OCI-LY1 (cell line): ENCODE measurements around the gene HAPLN1.

Experiments
- EZH2 ChIP-seq: fragments of 200-600 bp; sonication (generic), shearing (Covaris generic); IDR thresholded peaks from 2 replicates; pipeline ENCODE4 v1.8.0; 2017; ENCODE audit warnings: borderline replicate concordance, mixed run types, mild to moderate bottlenecking, antibody characterized with exemption, low read length, moderate library complexity, mixed read lengths
- TF ChIP-seq, protein P1 (sequence below): fragments of 200-600 bp; sonication (generic), shearing (Covaris generic); IDR thresholded peaks from 2 replicates; pipeline ENCODE4 v1.5.1; 2017; ENCODE audit warnings: mild to moderate bottlenecking, antibody characterized with exemption, low read length, moderate library complexity, mixed read lengths

- TF ChIP-seq, protein P1, sequence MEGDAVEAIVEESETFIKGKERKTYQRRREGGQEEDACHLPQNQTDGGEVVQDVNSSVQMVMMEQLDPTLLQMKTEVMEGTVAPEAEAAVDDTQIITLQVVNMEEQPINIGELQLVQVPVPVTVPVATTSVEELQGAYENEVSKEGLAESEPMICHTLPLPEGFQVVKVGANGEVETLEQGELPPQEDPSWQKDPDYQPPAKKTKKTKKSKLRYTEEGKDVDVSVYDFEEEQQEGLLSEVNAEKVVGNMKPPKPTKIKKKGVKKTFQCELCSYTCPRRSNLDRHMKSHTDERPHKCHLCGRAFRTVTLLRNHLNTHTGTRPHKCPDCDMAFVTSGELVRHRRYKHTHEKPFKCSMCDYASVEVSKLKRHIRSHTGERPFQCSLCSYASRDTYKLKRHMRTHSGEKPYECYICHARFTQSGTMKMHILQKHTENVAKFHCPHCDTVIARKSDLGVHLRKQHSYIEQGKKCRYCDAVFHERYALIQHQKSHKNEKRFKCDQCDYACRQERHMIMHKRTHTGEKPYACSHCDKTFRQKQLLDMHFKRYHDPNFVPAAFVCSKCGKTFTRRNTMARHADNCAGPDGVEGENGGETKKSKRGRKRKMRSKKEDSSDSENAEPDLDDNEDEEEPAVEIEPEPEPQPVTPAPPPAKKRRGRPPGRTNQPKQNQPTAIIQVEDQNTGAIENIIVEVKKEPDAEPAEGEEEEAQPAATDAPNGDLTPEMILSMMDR = no peak
- no peak for TF ChIP-seq EZH2
Measured at GRCh38 chr5:83686251-83686650, 34.4 kb downstream of the HAPLN1 start.
